Medulla oblongata (tissue), 1 donor: ENCODE data around the gene DEFB129.
A peak's percentile ranks its signal among the peaks of the same experiment; 100 is the strongest.
"Not testable (repeated sequence)": the region's sequence is repeated elsewhere in the genome, so short reads cannot be mapped to it uniquely, and the experiment has no call there.

Experiments
- DNase-seq: peaks from one replicate; pipeline ENCODE4 v3.0.0-alpha.2; 2015; ENCODE audit errors: extremely low spot score

DEFB129 gene

GRCh38 chr20:226958-227357 is at the start of gene DEFB129:
TSS of gene DEFB129 (plus strand) at chr20:227258. CDS start at chr20:227289, 31 bp downstream.
- no peak for DNase-seq

GRCh38 chr20:184288-184687 is 42.8 kb upstream of the DEFB129 start:
- DNase-seq = no peak

- DNase-seq = no peak
Measured at GRCh38 chr20:187733-188132, 39.3 kb upstream of the DEFB129 start.

GRCh38 chr20:189611-190010 is 37.4 kb upstream of the DEFB129 start, which contains the start of gene DEFB128:
TSS of gene DEFB128 (minus strand) at chr20:189711. CDS start at chr20:189623, 88 bp downstream.
- DNase-seq = no peak

GRCh38 chr20:198225-198624 is 28.8 kb upstream of the DEFB129 start:
- DNase-seq = no peak

- DNase-seq = no peak
Measured at GRCh38 chr20:199996-200395, 27.1 kb upstream of the DEFB129 start.

- DNase-seq = not testable (repeated sequence)
Measured at GRCh38 chr20:203630-204029, 23.4 kb upstream of the DEFB129 start.

GRCh38 chr20:208942-209566 is 18.0 kb upstream of the DEFB129 start:
- DNase-seq = peak; percentile 56

GRCh38 chr20:210809-211502 is 16.1 kb upstream of the DEFB129 start:
- DNase-seq = no peak

GRCh38 chr20:214383-214782 is 12.7 kb upstream of the DEFB129 start:
- no peak for DNase-seq

- no peak for DNase-seq
Measured at GRCh38 chr20:215796-216195, 11.3 kb upstream of the DEFB129 start.

- DNase-seq = no peak
Measured at GRCh38 chr20:217266-217665, 9.8 kb upstream of the DEFB129 start.

GRCh38 chr20:219290-220115 is 7.6 kb upstream of the DEFB129 start:
- peak; percentile 32 for DNase-seq

GRCh38 chr20:221258-221830 is 5.7 kb upstream of the DEFB129 start:
- no peak for DNase-seq

GRCh38 chr20:225879-226278 is 1.2 kb upstream of the DEFB129 start:
- not testable (repeated sequence) for DNase-seq

- DNase-seq = peak; percentile 58
Measured at GRCh38 chr20:227439-228105, 514 bp downstream of the DEFB129 start.

- peak; percentile 38 for DNase-seq
Measured at GRCh38 chr20:235891-236290, 8.8 kb downstream of the DEFB129 start.

- DNase-seq = peak; percentile 71
Measured at GRCh38 chr20:237489-237888, 10.4 kb downstream of the DEFB129 start.

GRCh38 chr20:237929-238328 is 10.9 kb downstream of the DEFB129 start:
- DNase-seq = no peak

GRCh38 chr20:242905-243304 is 15.8 kb downstream of the DEFB129 start:
- no peak for DNase-seq

GRCh38 chr20:251354-251753 is 24.3 kb downstream of the DEFB129 start:
- no peak for DNase-seq

- no peak for DNase-seq
Measured at GRCh38 chr20:252801-253200, 25.7 kb downstream of the DEFB129 start.
